ENCODE measurements around the gene FAM174A.

The FAM174A gene

GRCh38 chr5:100546001-100546400 lies 10.8 kb downstream of the FAM174A start:
- no peak for TF ChIP-seq POLR2AphosphoS5 (IDR thresholded peaks at IDR 0.05; ENCODE audit: low read depth, low read length)
- no peak for TF ChIP-seq FOXP2 (optimal IDR thresholded peaks at IDR 0.05; ENCODE audit: borderline replicate concordance, extremely low read depth, extremely low read length, insufficient read depth)
- TF ChIP-seq TAF1 (IDR thresholded peaks at IDR 0.05; ENCODE audit: borderline replicate concordance, insufficient read depth, low read length): no peak

- TF ChIP-seq POLR2AphosphoS5 (IDR thresholded peaks at IDR 0.05; ENCODE audit: low read depth, low read length): no peak
- TF ChIP-seq FOXP2 (optimal IDR thresholded peaks at IDR 0.05; ENCODE audit: borderline replicate concordance, extremely low read depth, extremely low read length, insufficient read depth): no peak
- no peak for TF ChIP-seq TAF1 (IDR thresholded peaks at IDR 0.05; ENCODE audit: borderline replicate concordance, insufficient read depth, low read length)
- TF ChIP-seq REST (IDR thresholded peaks at IDR 0.05; ENCODE audit: insufficient read depth in 1 of 2, low read depth in 2 of 2, low read length in 2 of 2): no peak
- no peak for TF ChIP-seq SIN3A (IDR thresholded peaks at IDR 0.05; ENCODE audit: borderline replicate concordance, insufficient read depth, low read length)
Measured at GRCh38 chr5:100550531-100551051, 15.4 kb downstream of the FAM174A start.

- no peak for TF ChIP-seq REST (IDR thresholded peaks at IDR 0.05; ENCODE audit: insufficient read depth in 1 of 2, low read depth in 2 of 2, low read length in 2 of 2)
- TF ChIP-seq POLR2AphosphoS5 (IDR thresholded peaks at IDR 0.05; ENCODE audit: low read depth, low read length): no peak
- TF ChIP-seq SIN3A (IDR thresholded peaks at IDR 0.05; ENCODE audit: borderline replicate concordance, insufficient read depth, low read length): no peak
- no peak for TF ChIP-seq FOXP2 (optimal IDR thresholded peaks at IDR 0.05; ENCODE audit: borderline replicate concordance, extremely low read depth, extremely low read length, insufficient read depth)
- no peak for TF ChIP-seq TAF1 (IDR thresholded peaks at IDR 0.05; ENCODE audit: borderline replicate concordance, insufficient read depth, low read length)
Measured at GRCh38 chr5:100551183-100551582, 16.0 kb downstream of the FAM174A start.

GRCh38 chr5:100553209-100553608 lies 18.0 kb downstream of the FAM174A start:
- TF ChIP-seq SIN3A (IDR thresholded peaks at IDR 0.05; ENCODE audit: borderline replicate concordance, insufficient read depth, low read length): no peak

- TF ChIP-seq FOXP2 (optimal IDR thresholded peaks at IDR 0.05; ENCODE audit: borderline replicate concordance, extremely low read depth, extremely low read length, insufficient read depth): no peak
- TF ChIP-seq SIN3A (IDR thresholded peaks at IDR 0.05; ENCODE audit: borderline replicate concordance, insufficient read depth, low read length): no peak
- no peak for TF ChIP-seq POLR2AphosphoS5 (IDR thresholded peaks at IDR 0.05; ENCODE audit: low read depth, low read length)
- TF ChIP-seq TAF1 (IDR thresholded peaks at IDR 0.05; ENCODE audit: borderline replicate concordance, insufficient read depth, low read length): no peak
- TF ChIP-seq REST (IDR thresholded peaks at IDR 0.05; ENCODE audit: insufficient read depth in 1 of 2, low read depth in 2 of 2, low read length in 2 of 2): no peak
Measured at GRCh38 chr5:100560860-100561259, 25.7 kb downstream of the FAM174A start.

GRCh38 chr5:100562821-100563220 lies 27.6 kb downstream of the FAM174A start:
- no peak for TF ChIP-seq TAF1 (IDR thresholded peaks at IDR 0.05; ENCODE audit: borderline replicate concordance, insufficient read depth, low read length)
- TF ChIP-seq SIN3A (IDR thresholded peaks at IDR 0.05; ENCODE audit: borderline replicate concordance, insufficient read depth, low read length): no peak
- no peak for TF ChIP-seq REST (IDR thresholded peaks at IDR 0.05; ENCODE audit: insufficient read depth in 1 of 2, low read depth in 2 of 2, low read length in 2 of 2)
- no peak for TF ChIP-seq FOXP2 (optimal IDR thresholded peaks at IDR 0.05; ENCODE audit: borderline replicate concordance, extremely low read depth, extremely low read length, insufficient read depth)
- no peak for TF ChIP-seq POLR2AphosphoS5 (IDR thresholded peaks at IDR 0.05; ENCODE audit: low read depth, low read length)
